H1 (cell line): Measurements from ENCODE around the gene EMC10.

Experiments
- EGR1 ChIP-seq: IDR thresholded peaks from 2 replicates; pipeline ENCODE4 v1.6.1; 2011; ENCODE audit warnings: low read depth, low read length, borderline replicate concordance
- JUND ChIP-seq: IDR thresholded peaks from 2 replicates; pipeline ENCODE4 v1.6.1; 2011; ENCODE audit warnings: mild to moderate bottlenecking, improper control_type of control experiment, low read length
- NRF1 ChIP-seq: IDR thresholded peaks from 2 replicates; pipeline ENCODE4 v1.6.1; 2011; ENCODE audit warnings: mild to moderate bottlenecking, low read depth, low read length, improper control_type of control experiment
- SP2 ChIP-seq: IDR thresholded peaks from 2 replicates; pipeline ENCODE4 v1.6.1; 2012; ENCODE audit warnings: mild to moderate bottlenecking, low read length, inconsistent platforms
- TF ChIP-seq, protein P1 (sequence below), 3 experiments: IDR thresholded peaks; 1 replicate in 2 of 3; 2 replicates in 1 of 3; pipeline versions ENCODE4 v1.5.1 to v1.6.1; 2011; ENCODE audit warnings: low read length in 3 of 3, mild to moderate bottlenecking in 3 of 3, inconsistent platforms in 2 of 3, low read depth in 1 of 3, moderate library complexity in 1 of 3; ENCODE audit not compliant: insufficient read depth in 1 of 3; ENCODE audit errors: control extremely low read depth in 1 of 3

DNA sequence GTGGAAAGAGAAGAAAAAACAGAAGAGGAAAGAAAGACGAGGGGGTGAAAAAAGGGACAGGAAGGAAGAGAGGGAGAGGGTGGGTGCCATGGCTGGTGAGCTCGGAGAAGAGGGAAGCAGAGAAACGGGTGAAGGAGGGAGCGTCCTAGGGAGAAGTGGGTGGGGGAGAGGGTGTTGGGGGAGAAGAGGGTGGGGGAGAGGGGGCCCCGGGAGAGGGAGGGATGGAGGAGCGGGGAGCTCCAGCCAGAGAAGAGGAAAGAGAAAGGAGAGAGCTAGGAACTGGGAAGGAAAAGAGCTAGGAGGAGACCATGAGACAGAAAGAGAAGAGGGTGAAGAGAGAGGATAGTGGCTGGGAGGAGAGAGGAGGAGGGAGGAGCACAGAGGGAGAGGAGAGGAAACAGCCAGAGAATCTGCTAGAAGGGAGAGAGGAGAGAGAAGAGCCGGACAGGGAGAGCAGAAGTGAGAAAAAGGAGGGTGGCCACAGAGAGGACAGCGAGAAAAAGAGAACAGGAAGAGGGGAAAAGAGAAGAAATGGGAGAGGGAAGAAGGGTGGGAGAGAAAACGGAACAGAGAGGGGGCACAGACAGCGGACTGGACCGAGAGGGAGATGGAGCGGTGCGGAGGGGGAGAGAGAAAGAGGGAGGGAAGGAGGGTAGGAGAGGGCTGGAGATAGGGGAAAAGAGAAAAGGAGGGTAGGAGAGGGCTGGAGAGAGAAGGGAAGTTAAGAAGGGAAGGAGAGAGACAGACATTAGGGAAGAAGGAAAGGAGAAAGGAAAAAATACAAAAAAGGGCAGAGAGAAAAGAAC lies 12.3 kb downstream of the EMC10 start:
- TF ChIP-seq, protein P1, sequence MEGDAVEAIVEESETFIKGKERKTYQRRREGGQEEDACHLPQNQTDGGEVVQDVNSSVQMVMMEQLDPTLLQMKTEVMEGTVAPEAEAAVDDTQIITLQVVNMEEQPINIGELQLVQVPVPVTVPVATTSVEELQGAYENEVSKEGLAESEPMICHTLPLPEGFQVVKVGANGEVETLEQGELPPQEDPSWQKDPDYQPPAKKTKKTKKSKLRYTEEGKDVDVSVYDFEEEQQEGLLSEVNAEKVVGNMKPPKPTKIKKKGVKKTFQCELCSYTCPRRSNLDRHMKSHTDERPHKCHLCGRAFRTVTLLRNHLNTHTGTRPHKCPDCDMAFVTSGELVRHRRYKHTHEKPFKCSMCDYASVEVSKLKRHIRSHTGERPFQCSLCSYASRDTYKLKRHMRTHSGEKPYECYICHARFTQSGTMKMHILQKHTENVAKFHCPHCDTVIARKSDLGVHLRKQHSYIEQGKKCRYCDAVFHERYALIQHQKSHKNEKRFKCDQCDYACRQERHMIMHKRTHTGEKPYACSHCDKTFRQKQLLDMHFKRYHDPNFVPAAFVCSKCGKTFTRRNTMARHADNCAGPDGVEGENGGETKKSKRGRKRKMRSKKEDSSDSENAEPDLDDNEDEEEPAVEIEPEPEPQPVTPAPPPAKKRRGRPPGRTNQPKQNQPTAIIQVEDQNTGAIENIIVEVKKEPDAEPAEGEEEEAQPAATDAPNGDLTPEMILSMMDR (IDR thresholded peaks at IDR 0.05; ENCODE audit: control extremely low read depth in 1 of 3, insufficient read depth in 1 of 3, low read depth in 1 of 3, low read length in 3 of 3): no peak
- TF ChIP-seq SP2 (no peak), EGR1 (no peak), JUND (no peak), NRF1 (no peak)
